GM12864 (cell line): Measurements from ENCODE around the gene CDC37L1.

Experiments used
- DNase-seq: peaks from one replicate; pipeline ENCODE4 v3.0.0-alpha.2; 2011; ENCODE audit warnings: low read depth
- H3K4me3 ChIP-seq: 2 replicates; pipeline ENCODE4 v1.5.1; 2011; ENCODE audit warnings: mild to moderate bottlenecking, low read depth, low read length, control low read depth
- CTCF ChIP-seq: IDR thresholded peaks from 2 replicates; pipeline ENCODE4 v1.5.1; 2011; ENCODE audit warnings: low read depth, mild to moderate bottlenecking, moderate library complexity, low read length, control low read depth, inconsistent platforms; ENCODE audit errors: missing control alignments

Gene CDC37L1

DNA sequence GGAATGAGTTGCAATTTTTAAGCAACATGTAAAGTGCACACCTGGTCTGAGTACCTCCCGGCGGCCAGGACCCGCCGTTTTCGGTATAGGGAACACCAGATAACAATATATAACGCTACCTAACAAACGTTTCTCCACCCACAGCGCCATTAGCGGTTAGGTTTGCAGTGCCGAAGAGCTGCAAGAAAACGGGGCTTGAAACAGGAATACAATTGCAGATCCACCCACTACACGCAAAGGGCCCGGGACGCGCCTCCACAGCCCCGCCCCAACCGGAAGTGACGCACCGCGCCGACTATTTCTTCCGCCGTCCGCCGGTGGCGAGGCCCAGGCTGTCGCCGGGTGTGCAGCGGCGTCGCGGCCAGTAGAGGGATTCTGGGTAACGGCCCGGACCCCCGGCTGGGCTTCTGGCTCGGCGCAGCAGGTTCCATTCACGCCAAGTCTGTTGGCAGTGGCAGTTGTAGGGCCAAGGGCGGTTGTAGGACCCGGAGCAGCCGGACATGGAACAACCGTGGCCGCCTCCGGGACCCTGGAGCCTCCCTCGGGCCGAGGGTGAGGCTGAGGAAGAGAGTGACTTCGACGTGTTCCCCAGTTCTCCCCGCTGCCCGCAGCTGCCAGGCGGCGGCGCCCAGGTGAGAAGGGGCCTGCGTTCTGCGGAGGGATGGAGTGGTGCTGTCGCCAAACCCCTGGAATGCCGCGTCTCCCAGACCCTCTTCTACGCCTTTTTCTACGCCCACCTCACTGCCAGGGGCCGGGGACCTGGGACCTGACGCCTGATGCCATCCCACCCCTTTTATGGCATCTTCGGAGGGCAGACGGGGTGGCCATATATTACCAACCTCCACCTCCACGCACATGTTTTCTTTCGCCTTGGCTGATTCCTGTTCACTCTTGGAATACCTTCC is at the start of gene CDC37L1:
Gene CDC37L1, plus strand, starts transcription at position 302 of the 905 bp plus-strand sequence. Its CDS starts 199 bp downstream, at position 501.
- H3K4me3 ChIP-seq = peak within 1 kb of the TSS; percentile 91
- TF ChIP-seq CTCF = peak; percentile 63
- peak; percentile 87 for DNase-seq

GRCh38 chr9:4630836-4631235 is 48.5 kb upstream of the CDC37L1 start:
- no peak for TF ChIP-seq CTCF
- H3K4me3 ChIP-seq = no peak overlapping the region
- no peak for DNase-seq

DNA sequence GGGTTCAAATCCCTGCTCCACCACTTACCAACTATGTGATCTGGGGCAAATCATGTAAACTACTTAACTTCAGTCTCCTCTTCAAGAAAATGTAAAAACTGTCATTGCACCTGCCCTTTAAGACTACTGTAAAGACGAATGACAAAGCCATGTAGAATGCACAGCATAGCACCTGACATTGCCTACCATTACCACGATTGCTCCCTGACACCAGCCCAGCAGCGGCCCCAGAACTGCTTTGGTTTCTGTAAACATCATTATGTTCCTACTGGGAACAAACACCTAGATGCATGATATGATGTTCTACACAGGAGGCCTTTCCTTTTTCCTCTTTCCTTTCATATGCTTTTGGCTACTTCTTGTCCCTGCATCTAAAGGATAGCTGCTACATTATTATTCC is 40.4 kb upstream of the CDC37L1 start:
- DNase-seq = no peak
- H3K4me3 ChIP-seq = no peak overlapping the region
- TF ChIP-seq CTCF = no peak

DNA sequence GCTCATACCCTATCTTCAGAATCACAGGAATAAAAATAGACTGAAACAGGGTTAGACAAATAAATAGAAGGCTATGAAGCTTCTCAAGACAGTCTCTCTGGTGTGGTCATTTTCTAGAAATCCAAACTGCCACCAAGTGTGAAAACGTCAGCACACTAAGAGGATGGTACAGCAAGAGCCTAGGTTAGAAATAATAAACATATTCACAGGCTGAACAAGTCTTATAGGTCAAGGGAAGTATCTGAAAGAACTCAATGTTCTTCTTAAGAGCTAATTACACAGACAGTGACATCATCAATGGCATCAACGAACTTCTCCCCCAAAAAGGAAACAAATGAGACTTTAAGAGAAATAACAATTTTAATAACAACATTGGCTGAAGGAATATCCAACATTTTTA is 39.9 kb upstream of the CDC37L1 start:
- TF ChIP-seq CTCF = no peak
- H3K4me3 ChIP-seq = no peak overlapping the region
- DNase-seq = no peak

- no peak for DNase-seq
- peak; percentile 21 for TF ChIP-seq CTCF
- H3K4me3 ChIP-seq = no peak overlapping the region
Measured at GRCh38 chr9:4640027-4640426, 39.3 kb upstream of the CDC37L1 start.

DNA sequence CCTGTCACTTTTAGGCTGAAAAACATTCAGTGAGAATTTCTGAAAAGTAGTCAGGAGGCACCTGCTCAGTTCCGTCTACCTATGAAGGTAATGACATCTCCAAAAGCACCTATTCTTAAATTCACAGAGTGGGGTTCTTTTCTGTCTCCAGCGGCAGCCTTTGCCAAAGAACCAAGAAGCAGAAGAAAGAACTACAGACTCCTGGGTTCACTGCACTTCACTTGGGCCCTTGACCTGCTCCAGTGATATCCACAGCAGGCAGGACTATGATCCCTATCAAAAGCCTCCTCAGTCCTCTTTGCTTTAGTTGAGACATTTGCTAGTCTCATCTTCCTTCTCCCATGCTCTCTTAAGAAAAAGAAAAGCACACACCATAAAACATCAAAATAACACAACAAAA is 37.0 kb upstream of the CDC37L1 start:
- no peak for TF ChIP-seq CTCF
- H3K4me3 ChIP-seq = no peak overlapping the region
- no peak for DNase-seq

GRCh38 chr9:4654084-4654483 is 25.3 kb upstream of the CDC37L1 start:
- DNase-seq = no peak
- no peak for TF ChIP-seq CTCF
- H3K4me3 ChIP-seq = no peak overlapping the region
